Right ventricle myocardium superior (tissue), 1 donor: ENCODE results near the gene POLR1B. TPM values are rescaled to one million over a fixed set of nuclear protein-coding genes. Genes with fewer than 3 reads are reported as not detected.
A peak's percentile ranks its signal among the peaks of the same experiment; 100 is the strongest.
"Not testable (repeated sequence)": the region's sequence is repeated elsewhere in the genome, so short reads cannot be mapped to it uniquely, and the experiment has no call there.

Experiments
- ATAC-seq: fragments of 200-7000 bp; cut with Tn5 transposase; one replicate; pipeline ENCODE4 v1.9.1; 2020; ENCODE audit warnings: mild to moderate bottlenecking; ENCODE audit not compliant: poor library complexity
- DNase-seq: peaks from one replicate; pipeline ENCODE4 v3.0.0-alpha.2; 2020
- intact Hi-C: fragments of 100-400 bp; cut with DNase I; formaldehyde crosslinking; loops from one replicate; pipeline ENCODE4 v1.11.2; 2022
- total RNA-seq: library from RNA; stranded (reverse); fragmentation: NEBNext Ultra II Directional; extraction: Animal tissue kit (Norgen Biotek cat#: 25700); gene quantifications from one replicate; pipeline ENCODE4 v1.2.1, GENCODE V29; 2021
- donor health status: DM: no; HTN: yes; CAD: no; lungs with severe emphysema.

Gene POLR1B
- total RNA-seq, 1 donor from 2014 or later = 9.1 TPM

GRCh38 chr2:112536665-112537064 is 5.6 kb upstream of the POLR1B start:
- DNase-seq, ATAC-seq, intact Hi-C loops: not testable (repeated sequence)

- intact Hi-C loops = no loop called here
- DNase-seq = no peak
- ATAC-seq = no peak
Measured at GRCh38 chr2:112539306-112539705, 3.0 kb upstream of the POLR1B start.

- no peak for ATAC-seq
- intact Hi-C loops = loop anchor here (5.0 kb wide), 1 partner anchor 41 kb away; the partner anchor contains the start of gene CHCHD5
- no peak for DNase-seq
Measured at GRCh38 chr2:112540906-112541305, 1.4 kb upstream of the POLR1B start.

GRCh38 chr2:112541315-112542122 is 746 bp upstream of the POLR1B start:
- intact Hi-C loops = loop anchor here (5.0 kb wide), 1 partner anchor 41 kb away; the partner anchor contains the start of gene CHCHD5
- ATAC-seq = peak; percentile 87
- peak; percentile 80 for DNase-seq

GRCh38 chr2:112542984-112543661 is 858 bp downstream of the POLR1B start:
- intact Hi-C loops = loop anchor here (5.0 kb wide), 1 partner anchor 39 kb away; the partner anchor contains the start of gene CHCHD5
- DNase-seq = no peak
- no peak for ATAC-seq

GRCh38 chr2:112547333-112547732 is 5.1 kb downstream of the POLR1B start:
- intact Hi-C loops = no loop called here
- DNase-seq = no peak
- ATAC-seq = no peak

GRCh38 chr2:112548980-112549379 is 6.7 kb downstream of the POLR1B start:
- ATAC-seq (no peak), DNase-seq (no peak)
- intact Hi-C loops = no loop called here

- ATAC-seq (no peak), DNase-seq (no peak)
- intact Hi-C loops = no loop called here
Measured at GRCh38 chr2:112566104-112566503, 23.8 kb downstream of the POLR1B start.

- not testable (repeated sequence) for DNase-seq, ATAC-seq
Measured at GRCh38 chr2:112566508-112566907, 24.2 kb downstream of the POLR1B start.

GRCh38 chr2:112572005-112572404 is 29.7 kb downstream of the POLR1B start:
- intact Hi-C loops = no loop called here
- DNase-seq (no peak), ATAC-seq (no peak)

More at GRCh38 chr2:112566508-112566907, 24.2 kb downstream of the POLR1B start:
- intact Hi-C loops = not testable (repeated sequence)

GRCh38 chr2:112577756-112578155 is 35.5 kb downstream of the POLR1B start:
- no peak for DNase-seq
- ATAC-seq = no peak
- intact Hi-C loops = no loop called here

- intact Hi-C loops = no loop called here
- ATAC-seq = no peak
- DNase-seq = no peak
Measured at GRCh38 chr2:112579241-112579640, 37.0 kb downstream of the POLR1B start.

- ATAC-seq (no peak), DNase-seq (no peak)
- intact Hi-C loops = loop anchor here (5.0 kb wide), 1 partner anchor 38 kb away; the partner anchor contains the start of gene POLR1B
Measured at GRCh38 chr2:112580084-112580483, 37.8 kb downstream of the POLR1B start.

GRCh38 chr2:112582314-112582746 is 40.1 kb downstream of the POLR1B start:
- intact Hi-C loops = loop anchor here (2.0 to 5.0 kb wide), 2 partner anchors 40 to 100 kb away; partner anchors contain the start of genes POLR1B and TTL
- ATAC-seq (peak; percentile 7), DNase-seq (no peak)

GRCh38 chr2:112583497-112584133 is 41.4 kb downstream of the POLR1B start:
- intact Hi-C loops = loop anchor here (2.0 to 5.0 kb wide), 2 partner anchors 41 to 101 kb away; partner anchors contain the start of genes POLR1B and TTL
- DNase-seq (no peak), ATAC-seq (peak; percentile 11)

- intact Hi-C loops = loop anchor here (5.0 kb wide), 1 partner anchor 42 kb away; the partner anchor contains the start of gene POLR1B
Measured at GRCh38 chr2:112584134-112584890, 42.0 kb downstream of the POLR1B start, which contains the start of gene CHCHD5. TSS of gene CHCHD5 (plus strand) at chr2:112584609. CDS start at chr2:112584648, 39 bp downstream.

GRCh38 chr2:112584891-112585250 is 42.6 kb downstream of the POLR1B start:
- ATAC-seq (no peak), DNase-seq (no peak)
- intact Hi-C loops = loop anchor here (5.0 kb wide), 1 partner anchor 43 kb away; the partner anchor contains the start of gene POLR1B

More at GRCh38 chr2:112584134-112584890, 42.0 kb downstream of the POLR1B start, which contains the start of gene CHCHD5:
- DNase-seq (peak; percentile 97), ATAC-seq (peak; percentile 95)

- ATAC-seq = no peak
- no peak for DNase-seq
- intact Hi-C loops = no loop called here
Measured at GRCh38 chr2:112585400-112585799, 43.1 kb downstream of the POLR1B start.
